ENCODE results near the gene TPD52L2. TPM values are rescaled to one million over a fixed set of nuclear protein-coding genes. Genes with fewer than 3 reads are reported as not detected.

TPD52L2 gene
- 74.4 and 76.4 TPM in 2 replicates for total RNA-seq (2014; rRNA removed; shearing (Covaris generic))
- polyA plus RNA-seq (2015; cell fraction: cytosol; rRNA removed): 124 and 142 TPM in 2 replicates
- polyA plus RNA-seq (2015; cell fraction: nucleus; rRNA removed): 66.7 and 73.0 TPM in 2 replicates

GRCh38 chr20:63864978-63865640 is at the start of gene TPD52L2:
TSS of gene TPD52L2 (plus strand) at chr20:63865270. CDS start at chr20:63865366, 96 bp downstream.
- peak; percentile 99 for DNase-seq (ENCODE audit: low read depth, low spot score)
- in situ Hi-C loops (cut with HindIII; ENCODE audit: low pct_unique_long_range_greater_than_20kb, low sequenced_read_pairs): no loop called here

GRCh38 chr20:63815615-63816253 is 49.3 kb upstream of the TPD52L2 start:
- in situ Hi-C loops (cut with HindIII; ENCODE audit: low pct_unique_long_range_greater_than_20kb, low sequenced_read_pairs): no loop called here
- no peak for DNase-seq (ENCODE audit: low read depth, low spot score)

GRCh38 chr20:63819224-63819921 is 45.7 kb upstream of the TPD52L2 start:
- DNase-seq (ENCODE audit: low read depth, low spot score): peak; percentile 34
- in situ Hi-C loops (cut with HindIII; ENCODE audit: low pct_unique_long_range_greater_than_20kb, low sequenced_read_pairs): no loop called here

- in situ Hi-C loops (cut with HindIII; ENCODE audit: low pct_unique_long_range_greater_than_20kb, low sequenced_read_pairs): no loop called here
- no peak for DNase-seq (ENCODE audit: low read depth, low spot score)
Measured at GRCh38 chr20:63821811-63822210, 43.3 kb upstream of the TPD52L2 start.

GRCh38 chr20:63822276-63822696 is 42.8 kb upstream of the TPD52L2 start:
- in situ Hi-C loops (cut with HindIII; ENCODE audit: low pct_unique_long_range_greater_than_20kb, low sequenced_read_pairs): no loop called here
- DNase-seq (ENCODE audit: low read depth, low spot score): no peak

- in situ Hi-C loops (cut with HindIII; ENCODE audit: low pct_unique_long_range_greater_than_20kb, low sequenced_read_pairs): no loop called here
- DNase-seq (ENCODE audit: low read depth, low spot score): no peak
Measured at GRCh38 chr20:63823691-63824311, 41.3 kb upstream of the TPD52L2 start.

- no peak for DNase-seq (ENCODE audit: low read depth, low spot score)
- in situ Hi-C loops (cut with HindIII; ENCODE audit: low pct_unique_long_range_greater_than_20kb, low sequenced_read_pairs): no loop called here
Measured at GRCh38 chr20:63825331-63826118, 39.5 kb upstream of the TPD52L2 start.

- no peak for DNase-seq (ENCODE audit: low read depth, low spot score)
- in situ Hi-C loops (cut with HindIII; ENCODE audit: low pct_unique_long_range_greater_than_20kb, low sequenced_read_pairs): no loop called here
Measured at GRCh38 chr20:63826753-63827152, 38.3 kb upstream of the TPD52L2 start.

- DNase-seq (ENCODE audit: low read depth, low spot score): no peak
- in situ Hi-C loops (cut with HindIII; ENCODE audit: low pct_unique_long_range_greater_than_20kb, low sequenced_read_pairs): no loop called here
Measured at GRCh38 chr20:63828124-63828523, 36.9 kb upstream of the TPD52L2 start.

- in situ Hi-C loops (cut with HindIII; ENCODE audit: low pct_unique_long_range_greater_than_20kb, low sequenced_read_pairs): no loop called here
- DNase-seq (ENCODE audit: low read depth, low spot score): no peak
Measured at GRCh38 chr20:63828545-63828944, 36.5 kb upstream of the TPD52L2 start.

GRCh38 chr20:63828951-63829350 is 36.1 kb upstream of the TPD52L2 start:
- in situ Hi-C loops (cut with HindIII; ENCODE audit: low pct_unique_long_range_greater_than_20kb, low sequenced_read_pairs): no loop called here
- no peak for DNase-seq (ENCODE audit: low read depth, low spot score)

GRCh38 chr20:63829603-63829944 is 35.5 kb upstream of the TPD52L2 start:
- in situ Hi-C loops (cut with HindIII; ENCODE audit: low pct_unique_long_range_greater_than_20kb, low sequenced_read_pairs): no loop called here
- no peak for DNase-seq (ENCODE audit: low read depth, low spot score)

- in situ Hi-C loops (cut with HindIII; ENCODE audit: low pct_unique_long_range_greater_than_20kb, low sequenced_read_pairs): no loop called here
- DNase-seq (ENCODE audit: low read depth, low spot score): no peak
Measured at GRCh38 chr20:63829945-63830835, 34.9 kb upstream of the TPD52L2 start.

GRCh38 chr20:63830841-63831588 is 34.1 kb upstream of the TPD52L2 start, which contains the start of gene ZBTB46:
TSS of gene ZBTB46 (minus strand) at chr20:63831264. CDS start at chr20:63790757, 40,507 bp downstream.
- DNase-seq (ENCODE audit: low read depth, low spot score): peak; percentile 42

GRCh38 chr20:63831646-63831992 is 33.5 kb upstream of the TPD52L2 start:
- in situ Hi-C loops (cut with HindIII; ENCODE audit: low pct_unique_long_range_greater_than_20kb, low sequenced_read_pairs): no loop called here
- no peak for DNase-seq (ENCODE audit: low read depth, low spot score)

More at GRCh38 chr20:63830841-63831588, 34.1 kb upstream of the TPD52L2 start, which contains the start of gene ZBTB46:
- in situ Hi-C loops (cut with HindIII; ENCODE audit: low pct_unique_long_range_greater_than_20kb, low sequenced_read_pairs): no loop called here
